SU-DHL-6 (cell line): ENCODE results near the gene SLC16A7.

Source experiments
- EZH2phosphoT487 ChIP-seq: fragments of 200-600 bp; sonication (generic), shearing (Covaris generic); conservative IDR thresholded peaks from 2 replicates; pipeline ENCODE4 v1.6.1; 2018; ENCODE audit warnings: mild to moderate bottlenecking, antibody characterized with exemption, low read length, moderate library complexity, mixed read lengths
- TF ChIP-seq, protein P1 (sequence below): fragments of 200-600 bp; sonication (generic); IDR thresholded peaks from one replicate; pipeline ENCODE4 v1.5.1; 2017; ENCODE audit warnings: antibody characterized with exemption, mild to moderate bottlenecking, low read length, moderate library complexity; ENCODE audit not compliant: insufficient read depth, poor library complexity, severe bottlenecking

DNA sequence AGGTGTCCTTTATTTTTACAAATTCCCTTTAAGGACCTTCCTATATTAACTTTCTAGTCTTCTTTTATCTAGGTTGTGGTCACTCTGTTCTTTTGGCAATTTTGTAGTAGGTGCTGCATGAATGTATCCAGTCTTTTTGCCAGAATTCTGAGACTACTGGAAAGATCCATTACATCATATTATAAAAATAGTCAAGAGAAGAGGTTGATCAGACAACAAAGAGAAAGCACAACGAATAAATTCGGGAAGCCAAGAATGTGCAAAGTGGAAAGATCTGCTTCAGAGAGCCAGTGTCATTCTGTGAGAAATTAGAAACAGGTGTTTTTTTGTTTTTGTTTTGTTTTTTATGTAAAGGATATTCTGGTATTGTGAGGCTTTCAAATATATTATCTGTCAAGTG is 15.8 kb upstream of the SLC16A7 start:
- TF ChIP-seq, protein P1, sequence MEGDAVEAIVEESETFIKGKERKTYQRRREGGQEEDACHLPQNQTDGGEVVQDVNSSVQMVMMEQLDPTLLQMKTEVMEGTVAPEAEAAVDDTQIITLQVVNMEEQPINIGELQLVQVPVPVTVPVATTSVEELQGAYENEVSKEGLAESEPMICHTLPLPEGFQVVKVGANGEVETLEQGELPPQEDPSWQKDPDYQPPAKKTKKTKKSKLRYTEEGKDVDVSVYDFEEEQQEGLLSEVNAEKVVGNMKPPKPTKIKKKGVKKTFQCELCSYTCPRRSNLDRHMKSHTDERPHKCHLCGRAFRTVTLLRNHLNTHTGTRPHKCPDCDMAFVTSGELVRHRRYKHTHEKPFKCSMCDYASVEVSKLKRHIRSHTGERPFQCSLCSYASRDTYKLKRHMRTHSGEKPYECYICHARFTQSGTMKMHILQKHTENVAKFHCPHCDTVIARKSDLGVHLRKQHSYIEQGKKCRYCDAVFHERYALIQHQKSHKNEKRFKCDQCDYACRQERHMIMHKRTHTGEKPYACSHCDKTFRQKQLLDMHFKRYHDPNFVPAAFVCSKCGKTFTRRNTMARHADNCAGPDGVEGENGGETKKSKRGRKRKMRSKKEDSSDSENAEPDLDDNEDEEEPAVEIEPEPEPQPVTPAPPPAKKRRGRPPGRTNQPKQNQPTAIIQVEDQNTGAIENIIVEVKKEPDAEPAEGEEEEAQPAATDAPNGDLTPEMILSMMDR = no peak
- no peak for TF ChIP-seq EZH2phosphoT487
